Measurements from ENCODE around the gene GTPBP3. TPM values are rescaled to one million over a fixed set of nuclear protein-coding genes. Genes with fewer than 3 reads are reported as not detected.

The GTPBP3 gene
- total and polyA plus RNA-seq, 2 of the 13 experiments (the other 11 are each of a cell fraction or from before 2014, with no cell fraction given) = 17.5 to 30.0 TPM

DNA sequence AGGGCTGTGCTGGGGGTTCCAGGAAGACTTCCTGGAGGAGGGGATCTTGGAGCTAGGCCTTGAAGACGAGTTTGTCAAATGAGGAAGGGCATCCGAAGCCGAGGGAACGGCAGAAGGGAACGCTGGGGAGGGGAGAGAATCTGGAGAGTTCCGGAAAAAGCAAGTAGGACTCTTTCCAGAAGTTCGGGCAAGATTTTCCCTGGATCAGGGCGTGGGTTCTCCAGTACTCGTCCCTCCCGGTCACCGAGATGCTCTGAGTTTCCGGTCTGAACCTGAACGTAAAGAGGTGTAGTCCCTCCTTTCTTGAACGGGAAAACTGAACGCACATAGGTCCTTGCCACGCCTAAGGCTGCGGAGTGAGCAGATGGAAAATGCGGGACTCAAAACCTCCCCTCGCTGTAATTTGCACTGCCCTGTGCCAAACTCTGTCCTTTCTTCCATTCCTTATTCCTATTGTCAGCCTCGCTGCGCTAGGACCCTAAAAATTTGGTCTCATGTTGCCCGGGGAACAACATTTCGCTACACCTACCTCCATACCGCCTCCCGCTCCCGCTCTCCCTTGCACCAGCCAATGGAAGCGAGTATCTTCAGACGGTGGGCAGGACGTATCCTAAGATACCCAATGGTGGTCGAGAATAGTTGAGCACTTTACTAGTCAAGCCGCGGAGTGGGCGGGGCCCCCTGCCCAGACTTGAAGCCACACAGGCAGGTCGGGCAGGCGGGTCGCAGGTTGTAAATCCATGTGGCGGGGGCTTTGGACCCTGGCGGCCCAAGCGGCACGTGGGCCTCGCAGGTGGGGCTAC is at the start of gene GTPBP3 (continued):
- TF ChIP-seq TCF7 (IDR thresholded peaks at IDR 0.05; ENCODE audit: low read depth) (no peak), HOXA9 (CRISPR knock-in tag; IDR thresholded peaks at IDR 0.05; ENCODE audit: borderline replicate concordance) (no peak), RBM39 (IDR thresholded peaks at IDR 0.05; ENCODE audit: low read depth, low read length, poor library complexity, severe bottlenecking) (no peak), RXRA (CRISPR knock-in tag; IDR thresholded peaks at IDR 0.05) (0 out of 2 replicates have a peak, but pooled peaks have one; percentile 49), ZNF34 (CRISPR knock-in tag; IDR thresholded peaks at IDR 0.05; ENCODE audit: borderline replicate concordance) (peak; percentile 60; the same call in 1 of the 2 replicates), ZSCAN22 (CRISPR knock-in tag; IDR thresholded peaks at IDR 0.05) (no peak), PITX1 (CRISPR knock-in tag; IDR thresholded peaks at IDR 0.05) (peak; percentile 27; the same call in 1 of the 2 replicates), IKZF4 (CRISPR knock-in tag; IDR thresholded peaks at IDR 0.05; ENCODE audit: borderline replicate concordance, low read depth, not compliant biosample characterization) (no peak), CC2D1A (CRISPR knock-in tag; IDR thresholded peaks at IDR 0.05) (no peak), ZNF33B (CRISPR knock-in tag; IDR thresholded peaks at IDR 0.05) (no peak), PPARG (CRISPR knock-in tag; conservative IDR thresholded peaks at IDR 0.05) (0 out of 2 replicates have a peak, but pooled peaks have one; percentile 11)
- TF ChIP-seq, protein P1, sequence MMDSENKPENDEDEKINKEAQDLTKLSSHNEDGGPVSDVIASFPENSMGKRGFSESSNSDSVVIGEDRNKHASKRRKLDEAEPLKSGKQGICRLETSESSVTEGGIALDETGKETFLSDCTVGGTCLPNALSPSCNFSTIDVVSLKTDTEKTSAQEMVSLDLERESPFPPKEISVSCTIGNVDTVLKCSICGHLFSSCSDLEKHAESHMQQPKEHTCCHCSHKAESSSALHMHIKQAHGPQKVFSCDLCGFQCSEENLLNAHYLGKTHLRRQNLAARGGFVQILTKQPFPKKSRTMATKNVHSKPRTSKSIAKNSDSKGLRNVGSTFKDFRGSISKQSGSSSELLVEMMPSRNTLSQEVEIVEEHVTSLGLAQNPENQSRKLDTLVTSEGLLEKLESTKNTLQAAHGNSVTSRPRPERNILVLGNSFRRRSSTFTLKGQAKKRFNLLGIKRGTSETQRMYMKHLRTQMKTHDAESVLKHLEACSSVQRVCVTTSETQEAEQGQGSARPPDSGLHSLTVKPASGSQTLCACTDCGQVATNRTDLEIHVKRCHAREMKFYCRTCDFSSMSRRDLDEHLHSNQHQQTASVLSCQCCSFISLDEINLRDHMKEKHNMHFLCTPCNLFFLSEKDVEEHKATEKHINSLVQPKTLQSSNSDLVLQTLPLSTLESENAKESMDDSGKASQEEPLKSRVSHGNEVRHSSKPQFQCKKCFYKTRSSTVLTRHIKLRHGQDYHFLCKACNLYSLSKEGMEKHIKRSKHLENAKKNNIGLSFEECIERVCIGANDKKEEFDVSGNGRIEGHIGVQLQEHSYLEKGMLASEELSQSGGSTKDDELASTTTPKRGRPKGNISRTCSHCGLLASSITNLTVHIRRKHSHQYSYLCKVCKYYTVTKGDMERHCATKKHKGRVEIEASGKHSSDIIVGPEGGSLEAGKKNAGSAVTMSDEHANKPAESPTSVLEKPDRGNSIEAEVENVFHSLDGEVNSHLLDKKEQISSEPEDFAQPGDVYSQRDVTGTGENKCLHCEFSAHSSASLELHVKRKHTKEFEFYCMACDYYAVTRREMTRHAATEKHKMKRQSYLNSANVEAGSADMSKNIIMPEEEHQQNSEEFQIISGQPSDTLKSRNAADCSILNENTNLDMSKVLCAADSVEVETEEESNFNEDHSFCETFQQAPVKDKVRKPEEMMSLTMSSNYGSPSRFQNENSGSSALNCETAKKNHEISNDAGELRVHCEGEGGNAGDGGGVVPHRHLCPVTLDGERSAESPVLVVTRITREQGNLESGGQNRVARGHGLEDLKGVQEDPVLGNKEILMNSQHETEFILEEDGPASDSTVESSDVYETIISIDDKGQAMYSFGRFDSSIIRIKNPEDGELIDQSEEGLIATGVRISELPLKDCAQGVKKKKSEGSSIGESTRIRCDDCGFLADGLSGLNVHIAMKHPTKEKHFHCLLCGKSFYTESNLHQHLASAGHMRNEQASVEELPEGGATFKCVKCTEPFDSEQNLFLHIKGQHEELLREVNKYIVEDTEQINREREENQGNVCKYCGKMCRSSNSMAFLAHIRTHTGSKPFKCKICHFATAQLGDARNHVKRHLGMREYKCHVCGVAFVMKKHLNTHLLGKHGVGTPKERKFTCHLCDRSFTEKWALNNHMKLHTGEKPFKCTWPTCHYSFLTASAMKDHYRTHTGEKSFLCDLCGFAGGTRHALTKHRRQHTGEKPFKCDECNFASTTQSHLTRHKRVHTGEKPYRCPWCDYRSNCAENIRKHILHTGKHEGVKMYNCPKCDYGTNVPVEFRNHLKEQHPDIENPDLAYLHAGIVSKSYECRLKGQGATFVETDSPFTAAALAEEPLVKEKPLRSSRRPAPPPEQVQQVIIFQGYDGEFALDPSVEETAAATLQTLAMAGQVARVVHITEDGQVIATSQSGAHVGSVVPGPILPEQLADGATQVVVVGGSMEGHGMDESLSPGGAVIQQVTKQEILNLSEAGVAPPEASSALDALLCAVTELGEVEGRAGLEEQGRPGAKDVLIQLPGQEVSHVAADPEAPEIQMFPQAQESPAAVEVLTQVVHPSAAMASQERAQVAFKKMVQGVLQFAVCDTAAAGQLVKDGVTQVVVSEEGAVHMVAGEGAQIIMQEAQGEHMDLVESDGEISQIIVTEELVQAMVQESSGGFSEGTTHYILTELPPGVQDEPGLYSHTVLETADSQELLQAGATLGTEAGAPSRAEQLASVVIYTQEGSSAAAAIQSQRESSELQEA (CRISPR knock-in tag; IDR thresholded peaks at IDR 0.05; ENCODE audit: not compliant biosample characterization) = no peak
- TF ChIP-seq, protein P2, sequence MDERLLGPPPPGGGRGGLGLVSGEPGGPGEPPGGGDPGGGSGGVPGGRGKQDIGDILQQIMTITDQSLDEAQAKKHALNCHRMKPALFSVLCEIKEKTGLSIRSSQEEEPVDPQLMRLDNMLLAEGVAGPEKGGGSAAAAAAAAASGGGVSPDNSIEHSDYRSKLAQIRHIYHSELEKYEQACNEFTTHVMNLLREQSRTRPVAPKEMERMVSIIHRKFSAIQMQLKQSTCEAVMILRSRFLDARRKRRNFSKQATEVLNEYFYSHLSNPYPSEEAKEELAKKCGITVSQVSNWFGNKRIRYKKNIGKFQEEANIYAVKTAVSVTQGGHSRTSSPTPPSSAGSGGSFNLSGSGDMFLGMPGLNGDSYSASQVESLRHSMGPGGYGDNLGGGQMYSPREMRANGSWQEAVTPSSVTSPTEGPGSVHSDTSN (CRISPR knock-in tag; IDR thresholded peaks at IDR 0.05) = no peak
- TF ChIP-seq, protein P3, sequence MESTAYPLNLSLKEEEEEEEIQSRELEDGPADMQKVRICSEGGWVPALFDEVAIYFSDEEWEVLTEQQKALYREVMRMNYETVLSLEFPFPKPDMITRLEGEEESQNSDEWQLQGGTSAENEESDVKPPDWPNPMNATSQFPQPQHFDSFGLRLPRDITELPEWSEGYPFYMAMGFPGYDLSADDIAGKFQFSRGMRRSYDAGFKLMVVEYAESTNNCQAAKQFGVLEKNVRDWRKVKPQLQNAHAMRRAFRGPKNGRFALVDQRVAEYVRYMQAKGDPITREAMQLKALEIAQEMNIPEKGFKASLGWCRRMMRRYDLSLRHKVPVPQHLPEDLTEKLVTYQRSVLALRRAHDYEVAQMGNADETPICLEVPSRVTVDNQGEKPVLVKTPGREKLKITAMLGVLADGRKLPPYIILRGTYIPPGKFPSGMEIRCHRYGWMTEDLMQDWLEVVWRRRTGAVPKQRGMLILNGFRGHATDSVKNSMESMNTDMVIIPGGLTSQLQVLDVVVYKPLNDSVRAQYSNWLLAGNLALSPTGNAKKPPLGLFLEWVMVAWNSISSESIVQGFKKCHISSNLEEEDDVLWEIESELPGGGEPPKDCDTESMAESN (CRISPR knock-in tag; conservative IDR thresholded peaks at IDR 0.05) = 0 out of 2 replicates have a peak, but pooled peaks have one; percentile 47
- TF ChIP-seq, protein P4, sequence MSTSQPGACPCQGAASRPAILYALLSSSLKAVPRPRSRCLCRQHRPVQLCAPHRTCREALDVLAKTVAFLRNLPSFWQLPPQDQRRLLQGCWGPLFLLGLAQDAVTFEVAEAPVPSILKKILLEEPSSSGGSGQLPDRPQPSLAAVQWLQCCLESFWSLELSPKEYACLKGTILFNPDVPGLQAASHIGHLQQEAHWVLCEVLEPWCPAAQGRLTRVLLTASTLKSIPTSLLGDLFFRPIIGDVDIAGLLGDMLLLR (CRISPR knock-in tag; IDR thresholded peaks at IDR 0.05) = peak; percentile 55; the same call in 1 of the 2 replicates
- TF ChIP-seq, protein P5, sequence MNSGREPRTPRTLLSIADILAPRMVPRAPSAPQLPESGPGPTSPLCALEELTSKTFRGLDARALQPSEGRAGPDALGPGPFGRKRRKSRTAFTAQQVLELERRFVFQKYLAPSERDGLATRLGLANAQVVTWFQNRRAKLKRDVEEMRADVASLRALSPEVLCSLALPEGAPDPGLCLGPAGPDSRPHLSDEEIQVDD (CRISPR knock-in tag; IDR thresholded peaks at IDR 0.05; ENCODE audit: borderline replicate concordance) = no peak
